HepG2 (cell line): ENCODE measurements around the gene SBK2. TPM values are rescaled to one million over a fixed set of nuclear protein-coding genes. Genes with fewer than 3 reads are reported as not detected.

Experiments used
- ARNT2 ChIP-seq: sonication (generic); formaldehyde crosslinking; IDR thresholded peaks from 2 replicates; pipeline ENCODE4 v1.8.0; 2022; ENCODE audit warnings: mild to moderate bottlenecking, low read depth, missing genetic modification reagents, moderate library complexity
- ATAD3A ChIP-seq: sonication (generic); formaldehyde crosslinking; IDR thresholded peaks from 2 replicates; pipeline ENCODE4 v1.4.0; 2020; ENCODE audit warnings: missing genetic modification reagents
- CBX2 ChIP-seq, 2 experiments: fragments of 200-600 bp in 1 of 2; sonication (generic); formaldehyde crosslinking in 1 of 2; IDR thresholded peaks; 2 replicates each; pipeline versions ENCODE4 v1.7.0 to v1.8.1; 2018 to 2022; ENCODE audit warnings: low read depth in 2 of 2, low read length in 1 of 2, mild to moderate bottlenecking in 1 of 2, missing genetic modification reagents in 1 of 2
- DNMT1 ChIP-seq: sonication (generic); formaldehyde crosslinking; IDR thresholded peaks from 2 replicates; pipeline ENCODE4 v1.5.1; 2020; ENCODE audit warnings: mild to moderate bottlenecking, missing genetic modification reagents
- DPF2 ChIP-seq: sonication (generic); formaldehyde crosslinking; IDR thresholded peaks from 2 replicates; pipeline ENCODE4 v1.4.0; 2020; ENCODE audit warnings: mild to moderate bottlenecking, low read depth, missing genetic modification reagents, borderline replicate concordance
- EED ChIP-seq: sonication (generic); formaldehyde crosslinking; IDR thresholded peaks from 2 replicates; pipeline ENCODE4 v1.5.0; 2020; ENCODE audit warnings: mild to moderate bottlenecking, missing genetic modification reagents
- HDAC1 ChIP-seq: sonication (generic); formaldehyde crosslinking; IDR thresholded peaks from 2 replicates; pipeline ENCODE4 v1.5.1; 2020; ENCODE audit warnings: mild to moderate bottlenecking, missing genetic modification reagents
- HMGXB4 ChIP-seq, 2 experiments: sonication (generic) in 1 of 2; formaldehyde crosslinking in 1 of 2; IDR thresholded peaks; 2 replicates each; pipeline versions ENCODE4 v1.4.0 to v1.6.1; 2018 to 2020; ENCODE audit warnings: missing genetic modification reagents in 2 of 2, borderline replicate concordance in 1 of 2, low read depth in 1 of 2, mild to moderate bottlenecking in 1 of 2, missing biosample characterization in 1 of 2
- HNF1B ChIP-seq: sonication (generic); formaldehyde crosslinking; IDR thresholded peaks from 2 replicates; pipeline ENCODE4 v1.5.1; 2020; ENCODE audit warnings: mild to moderate bottlenecking, moderate library complexity, missing genetic modification reagents
- KDM5B ChIP-seq: sonication (generic); formaldehyde crosslinking; IDR thresholded peaks from 2 replicates; pipeline ENCODE4 v1.4.0; 2020; ENCODE audit warnings: missing genetic modification reagents, mild to moderate bottlenecking, borderline replicate concordance
- MTA1 ChIP-seq: sonication (generic); formaldehyde crosslinking; IDR thresholded peaks from 2 replicates; pipeline ENCODE4 v1.4.0; 2020; ENCODE audit warnings: missing genetic modification reagents, mild to moderate bottlenecking, borderline replicate concordance
- SMAD1 ChIP-seq: sonication (generic); formaldehyde crosslinking; IDR thresholded peaks from 2 replicates; pipeline ENCODE4 v1.4.0; 2020; ENCODE audit warnings: missing genetic modification reagents, low read depth, mild to moderate bottlenecking, borderline replicate concordance
- TERF1 ChIP-seq: sonication (generic); formaldehyde crosslinking; IDR thresholded peaks from 2 replicates; pipeline ENCODE4 v1.8.0; 2022; ENCODE audit warnings: mild to moderate bottlenecking, missing genetic modification reagents, moderate library complexity
- THAP9 ChIP-seq: sonication (generic); formaldehyde crosslinking; IDR thresholded peaks from 2 replicates; pipeline ENCODE4; 2020; ENCODE audit warnings: missing genetic modification reagents, mild to moderate bottlenecking, borderline replicate concordance
- TSC22D2 ChIP-seq: sonication (generic); formaldehyde crosslinking; IDR thresholded peaks from 2 replicates; pipeline ENCODE4 v1.5.1; 2020; ENCODE audit warnings: missing genetic modification reagents, mild to moderate bottlenecking, borderline replicate concordance
- ZNF256 ChIP-seq: sonication (generic); formaldehyde crosslinking; conservative IDR thresholded peaks from 2 replicates; pipeline ENCODE4 v1.4.0; 2020; ENCODE audit warnings: missing genetic modification reagents
- ZNF33A ChIP-seq: sonication (generic); formaldehyde crosslinking; IDR thresholded peaks from 2 replicates; pipeline ENCODE4 v1.5.1; 2020; ENCODE audit warnings: missing genetic modification reagents, mild to moderate bottlenecking, moderate library complexity, borderline replicate concordance
- ZNF34 ChIP-seq: sonication (generic); formaldehyde crosslinking; IDR thresholded peaks from 2 replicates; pipeline ENCODE4 v1.4.0; 2020; ENCODE audit warnings: mild to moderate bottlenecking, missing genetic modification reagents, borderline replicate concordance
- ZNF446 ChIP-seq: sonication (generic); formaldehyde crosslinking; IDR thresholded peaks from 2 replicates; pipeline ENCODE4 v1.5.0; 2020; ENCODE audit warnings: mild to moderate bottlenecking, missing genetic modification reagents
- ZNF724P ChIP-seq: sonication (generic); formaldehyde crosslinking; IDR thresholded peaks from 2 replicates; pipeline ENCODE4 v1.8.0; 2022; ENCODE audit warnings: missing genetic modification reagents, borderline replicate concordance
- polyA plus RNA-seq, 8 experiments: library from polyadenylated mRNA; depleted of rRNA in 3 of 8; stranded (reverse) in 7 of 8; unstranded in 1 of 8; fragments of >200 nt; fragmentation: Illumina TruSeq in 4 of 8; extraction: Trizol in 4 of 8; gene quantifications; 2 replicates each; pipeline versions ENCODE4 v1.2.1 to v1.2.3, GENCODE V29; 2011 to 2016; ENCODE audit warnings: low read depth in 4 of 8, missing spikeins in 1 of 8, mixed read lengths in 1 of 8; ENCODE audit not compliant: insufficient read depth in 1 of 8
- total RNA-seq, 5 experiments: library from RNA; depleted of rRNA; stranded (reverse); fragments of >200 nt; fragmentation: Illumina TruSeq; extraction: Trizol; gene quantifications; 2 replicates each; pipeline ENCODE4 v1.2.3, GENCODE V29; 2016; ENCODE audit warnings: low read depth in 1 of 5

Gene SBK2
- total and polyA plus RNA-seq, 2 of the 13 experiments (the other 11 are each of a cell fraction or from before 2014, with no cell fraction given): 0.24 TPM; not detected in 1

GRCh38 chr19:55544776-55545439 is 8.0 kb upstream of the SBK2 start (continued):
- TF ChIP-seq ZNF724P (CRISPR knock-in tag) (no peak), THAP9 (CRISPR knock-in tag) (no peak), CBX2 (IDR thresholded peaks at IDR 0.05; ENCODE audit: low read depth, low read length) (no peak), CBX2 (CRISPR knock-in tag; IDR thresholded peaks at IDR 0.05; ENCODE audit: low read depth) (no peak), ZNF446 (CRISPR knock-in tag) (no peak), DNMT1 (CRISPR knock-in tag) (no peak), TSC22D2 (CRISPR knock-in tag) (no peak), HMGXB4 (CRISPR knock-in tag; IDR thresholded peaks at IDR 0.05; ENCODE audit: borderline replicate concordance in 1 of 2, low read depth in 1 of 2) (0 out of 4 replicates have a peak, but pooled peaks of 1 of the 2 experiments have one; percentile 39), MTA1 (CRISPR knock-in tag) (no peak), HDAC1 (CRISPR knock-in tag) (peak; percentile 51; the same call in 1 of the 2 replicates), KDM5B (CRISPR knock-in tag) (no peak), ZNF33A (CRISPR knock-in tag) (no peak), EED (CRISPR knock-in tag) (no peak), ZNF34 (CRISPR knock-in tag) (no peak), DPF2 (CRISPR knock-in tag) (peak; percentile 58; the same call in 1 of the 2 replicates), HNF1B (CRISPR knock-in tag) (no peak), ZNF256 (CRISPR knock-in tag) (no peak), ARNT2 (CRISPR knock-in tag) (no peak), ATAD3A (no peak), SMAD1 (CRISPR knock-in tag) (no peak), TERF1 (CRISPR knock-in tag) (no peak)
